HEK293 (cell line): ENCODE data around the gene C2CD5.

Experiments used
- CTCF ChIA-PET: fragments of 350-600 bp; formaldehyde crosslinking; extraction: SDS; loops from one replicate; lab custom pipeline; 2021; ENCODE audit warnings: antibody characterized with exemption; lab: Yijun Ruan, JAX
- POLR2A ChIA-PET: fragments of 300-600 bp; formaldehyde crosslinking; extraction: SDS; loops from one replicate; lab custom pipeline; 2020; ENCODE audit warnings: antibody characterized with exemption, inconsistent platforms; lab: Yijun Ruan, JAX
- H3K27ac ChIP-seq: fragments of 200-500 bp; sonication (Bioruptor generic); 2 replicates; pipeline ENCODE4 v1.5.1; 2014; ENCODE audit warnings: low read depth, low read length, control low read depth, inconsistent platforms; ENCODE audit errors: extremely low read depth
- H3K36me3 ChIP-seq, 2 experiments: fragments of 200-500 bp in 1 of 2; sonication (Bioruptor generic) in 1 of 2; 1 replicate in 1 of 2; 2 replicates in 1 of 2; pipeline ENCODE4 v1.5.1; 2014 to 2017; ENCODE audit warnings: inconsistent platforms in 2 of 2, low read length in 2 of 2; ENCODE audit not compliant: control insufficient read depth in 2 of 2, insufficient read depth in 1 of 2
- H3K4me1 ChIP-seq: fragments of 200-500 bp; sonication (Bioruptor generic); 2 replicates; pipeline ENCODE4 v1.5.1; 2014; ENCODE audit warnings: mild to moderate bottlenecking, low read length, inconsistent platforms; ENCODE audit not compliant: control insufficient read depth, insufficient read depth
- H3K4me3 ChIP-seq: 2 replicates; pipeline ENCODE4 v1.5.1; 2011; ENCODE audit warnings: low read depth, mild to moderate bottlenecking, control low read depth, low read length, moderate library complexity
- H3K9me3 ChIP-seq: fragments of 200-500 bp; sonication (Bioruptor generic); 2 replicates; pipeline ENCODE4 v1.5.1; 2014; ENCODE audit warnings: low read depth, low read length, inconsistent platforms; ENCODE audit not compliant: control insufficient read depth, insufficient read depth
- GLIS1 ChIP-seq: fragments of 450-650 bp; formaldehyde crosslinking; IDR thresholded peaks from 2 replicates; pipeline ENCODE4 v1.5.1; 2016; ENCODE audit warnings: missing biosample characterization, missing genetic modification characterization
- KLF17 ChIP-seq: fragments of 450-650 bp; formaldehyde crosslinking; IDR thresholded peaks from 2 replicates; pipeline ENCODE4 v1.5.1; 2016; ENCODE audit warnings: missing biosample characterization, missing genetic modification characterization
- KLF8 ChIP-seq: fragments of 450-650 bp; formaldehyde crosslinking; IDR thresholded peaks from 2 replicates; pipeline ENCODE4 v1.5.1; 2016; ENCODE audit warnings: missing biosample characterization, missing genetic modification characterization
- KLF9 ChIP-seq: fragments of 450-650 bp; formaldehyde crosslinking; IDR thresholded peaks from 2 replicates; pipeline ENCODE4 v1.5.1; 2016; ENCODE audit warnings: missing biosample characterization, missing genetic modification characterization, low read depth
- PBX3 ChIP-seq: sonication (generic); formaldehyde crosslinking; IDR thresholded peaks from 2 replicates; pipeline ENCODE4 v1.8.1; 2022; ENCODE audit warnings: mild to moderate bottlenecking, moderate library complexity, missing genetic modification reagents
- SP7 ChIP-seq: fragments of 450-650 bp; formaldehyde crosslinking; IDR thresholded peaks from 2 replicates; pipeline ENCODE4 v1.5.1; 2016; ENCODE audit warnings: missing biosample characterization, missing genetic modification characterization
- ZBTB10 ChIP-seq: fragments of 450-650 bp; formaldehyde crosslinking; IDR thresholded peaks from 2 replicates; pipeline ENCODE4 v1.5.1; 2016; ENCODE audit warnings: missing biosample characterization, missing genetic modification characterization
- ZBTB6 ChIP-seq: fragments of 450-650 bp; formaldehyde crosslinking; IDR thresholded peaks from 2 replicates; pipeline ENCODE4 v1.5.1; 2017; ENCODE audit warnings: missing biosample characterization, missing genetic modification characterization
- ZFP37 ChIP-seq: fragments of 450-650 bp; formaldehyde crosslinking; IDR thresholded peaks from 2 replicates; pipeline ENCODE4 v1.5.1; 2016; ENCODE audit warnings: missing biosample characterization, missing genetic modification characterization
- ZFP69B ChIP-seq: fragments of 450-650 bp; formaldehyde crosslinking; IDR thresholded peaks from 2 replicates; pipeline ENCODE4 v1.5.1; 2016; ENCODE audit warnings: missing biosample characterization, missing genetic modification characterization
- ZNF112 ChIP-seq: fragments of 450-650 bp; formaldehyde crosslinking; IDR thresholded peaks from 2 replicates; pipeline ENCODE4 v1.5.0; 2017; ENCODE audit warnings: missing biosample characterization, missing genetic modification characterization
- ZNF157 ChIP-seq: fragments of 450-650 bp; formaldehyde crosslinking; IDR thresholded peaks from 2 replicates; pipeline ENCODE4 v1.5.1; 2016; ENCODE audit warnings: missing biosample characterization, missing genetic modification characterization
- ZNF19 ChIP-seq: fragments of 450-650 bp; formaldehyde crosslinking; IDR thresholded peaks from 2 replicates; pipeline ENCODE4; 2016; ENCODE audit warnings: missing biosample characterization, missing genetic modification characterization, low read depth
- ZNF501 ChIP-seq: fragments of 450-650 bp; formaldehyde crosslinking; IDR thresholded peaks from 2 replicates; pipeline ENCODE4 v1.5.1; 2016; ENCODE audit warnings: missing biosample characterization, missing genetic modification characterization
- ZNF514 ChIP-seq: fragments of 450-650 bp; formaldehyde crosslinking; IDR thresholded peaks from 2 replicates; pipeline ENCODE4 v1.5.1; 2016; ENCODE audit warnings: missing biosample characterization, missing genetic modification characterization
- ZNF530 ChIP-seq: fragments of 450-650 bp; formaldehyde crosslinking; IDR thresholded peaks from 2 replicates; pipeline ENCODE4 v1.5.1; 2016; ENCODE audit warnings: low read depth, missing biosample characterization, missing genetic modification characterization
- ZNF571 ChIP-seq: fragments of 450-650 bp; formaldehyde crosslinking; IDR thresholded peaks from 2 replicates; pipeline ENCODE4 v1.5.0; 2017; ENCODE audit warnings: missing biosample characterization, missing genetic modification characterization
- ZNF580 ChIP-seq: fragments of 450-650 bp; formaldehyde crosslinking; IDR thresholded peaks from 2 replicates; pipeline ENCODE4 v1.5.1; 2016; ENCODE audit warnings: missing biosample characterization, missing genetic modification characterization
- ZNF585B ChIP-seq: fragments of 450-650 bp; formaldehyde crosslinking; IDR thresholded peaks from 2 replicates; pipeline ENCODE4 v1.5.1; 2016; ENCODE audit warnings: missing biosample characterization, missing genetic modification characterization
- ZNF629 ChIP-seq: fragments of 450-650 bp; formaldehyde crosslinking; IDR thresholded peaks from 2 replicates; pipeline ENCODE4 v1.5.1; 2017; ENCODE audit warnings: missing biosample characterization, missing genetic modification characterization
- ZNF707 ChIP-seq: fragments of 450-650 bp; formaldehyde crosslinking; IDR thresholded peaks from 2 replicates; pipeline ENCODE4 v1.5.1; 2016; ENCODE audit warnings: missing biosample characterization, missing genetic modification characterization
- ZNF791 ChIP-seq: fragments of 450-650 bp; formaldehyde crosslinking; IDR thresholded peaks from 2 replicates; pipeline ENCODE4 v1.5.1; 2016; ENCODE audit warnings: missing biosample characterization, missing genetic modification characterization
- ZXDB ChIP-seq: fragments of 450-650 bp; formaldehyde crosslinking; IDR thresholded peaks from 2 replicates; pipeline ENCODE4 v1.5.1; 2016; ENCODE audit warnings: missing biosample characterization, missing genetic modification characterization
- TF ChIP-seq, protein P1 (sequence below): fragments of 450-650 bp; formaldehyde crosslinking; IDR thresholded peaks from 2 replicates; pipeline ENCODE4 v1.5.1; 2017; ENCODE audit warnings: missing biosample characterization, missing genetic modification characterization
- TF ChIP-seq, protein P2 (sequence below): fragments of 450-650 bp; formaldehyde crosslinking; IDR thresholded peaks from 2 replicates; pipeline ENCODE4 v1.5.1; 2016; ENCODE audit warnings: missing biosample characterization, missing genetic modification characterization

Gene C2CD5

GRCh38 chr12:22543246-22544037 is 900 bp downstream of the C2CD5 start:
- POLR2A ChIA-PET = interaction anchor here (0.5 to 1.6 kb wide), 2 partner anchors 45 to 81 kb away, joined by 3 to 17 read pairs; partner anchors contain the start of gene ETNK1
- CTCF ChIA-PET = interaction anchor here (1.0 to 1.5 kb wide), 2 partner anchors 13 to 50 kb away, joined by 4 read pairs; no protein-coding TSS in a partner anchor
- TF ChIP-seq ZNF530 (tag by site-specific recombination) (no peak), KLF17 (peak; percentile 83; the same call in 1 of the 2 replicates), ZNF19 (tag by site-specific recombination) (no peak), ZNF707 (tag by site-specific recombination) (no peak), ZNF629 (tag by site-specific recombination) (peak; percentile 56; the same call in 1 of the 2 replicates), ZNF580 (tag by site-specific recombination) (0 out of 2 replicates have a peak, but pooled peaks have one; percentile 26), KLF9 (peak; percentile 23; the same call in 1 of the 2 replicates), GLIS1 (tag by site-specific recombination) (peak; percentile 73; the same call in 1 of the 2 replicates), ZNF514 (no peak), PBX3 (CRISPR knock-in tag) (no peak), ZNF501 (peak; percentile 56; the same call in 1 of the 2 replicates), ZFP69B (tag by site-specific recombination) (peak; percentile 41; the same call in 1 of the 2 replicates), ZXDB (peak; percentile 48), ZNF585B (no peak), ZFP37 (tag by site-specific recombination) (0 out of 2 replicates have a peak, but pooled peaks have one; percentile 40), ZNF571 (no peak), ZBTB6 (no peak), ZBTB10 (tag by site-specific recombination) (no peak), ZNF157 (tag by site-specific recombination) (no peak), KLF8 (no peak; the same call in none of the 2 replicates), ZNF791 (no peak), SP7 (peak; percentile 72), ZNF112 (tag by site-specific recombination) (no peak)
- TF ChIP-seq, protein P1, sequence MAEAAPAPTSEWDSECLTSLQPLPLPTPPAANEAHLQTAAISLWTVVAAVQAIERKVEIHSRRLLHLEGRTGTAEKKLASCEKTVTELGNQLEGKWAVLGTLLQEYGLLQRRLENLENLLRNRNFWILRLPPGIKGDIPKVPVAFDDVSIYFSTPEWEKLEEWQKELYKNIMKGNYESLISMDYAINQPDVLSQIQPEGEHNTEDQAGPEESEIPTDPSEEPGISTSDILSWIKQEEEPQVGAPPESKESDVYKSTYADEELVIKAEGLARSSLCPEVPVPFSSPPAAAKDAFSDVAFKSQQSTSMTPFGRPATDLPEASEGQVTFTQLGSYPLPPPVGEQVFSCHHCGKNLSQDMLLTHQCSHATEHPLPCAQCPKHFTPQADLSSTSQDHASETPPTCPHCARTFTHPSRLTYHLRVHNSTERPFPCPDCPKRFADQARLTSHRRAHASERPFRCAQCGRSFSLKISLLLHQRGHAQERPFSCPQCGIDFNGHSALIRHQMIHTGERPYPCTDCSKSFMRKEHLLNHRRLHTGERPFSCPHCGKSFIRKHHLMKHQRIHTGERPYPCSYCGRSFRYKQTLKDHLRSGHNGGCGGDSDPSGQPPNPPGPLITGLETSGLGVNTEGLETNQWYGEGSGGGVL (tag by site-specific recombination) = peak; percentile 46
- TF ChIP-seq, protein P2, sequence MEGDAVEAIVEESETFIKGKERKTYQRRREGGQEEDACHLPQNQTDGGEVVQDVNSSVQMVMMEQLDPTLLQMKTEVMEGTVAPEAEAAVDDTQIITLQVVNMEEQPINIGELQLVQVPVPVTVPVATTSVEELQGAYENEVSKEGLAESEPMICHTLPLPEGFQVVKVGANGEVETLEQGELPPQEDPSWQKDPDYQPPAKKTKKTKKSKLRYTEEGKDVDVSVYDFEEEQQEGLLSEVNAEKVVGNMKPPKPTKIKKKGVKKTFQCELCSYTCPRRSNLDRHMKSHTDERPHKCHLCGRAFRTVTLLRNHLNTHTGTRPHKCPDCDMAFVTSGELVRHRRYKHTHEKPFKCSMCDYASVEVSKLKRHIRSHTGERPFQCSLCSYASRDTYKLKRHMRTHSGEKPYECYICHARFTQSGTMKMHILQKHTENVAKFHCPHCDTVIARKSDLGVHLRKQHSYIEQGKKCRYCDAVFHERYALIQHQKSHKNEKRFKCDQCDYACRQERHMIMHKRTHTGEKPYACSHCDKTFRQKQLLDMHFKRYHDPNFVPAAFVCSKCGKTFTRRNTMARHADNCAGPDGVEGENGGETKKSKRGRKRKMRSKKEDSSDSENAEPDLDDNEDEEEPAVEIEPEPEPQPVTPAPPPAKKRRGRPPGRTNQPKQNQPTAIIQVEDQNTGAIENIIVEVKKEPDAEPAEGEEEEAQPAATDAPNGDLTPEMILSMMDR = no peak

More at GRCh38 chr12:22543246-22544037, 900 bp downstream of the C2CD5 start:
- H3K27ac ChIP-seq = peak overlapping the region; percentile 91
- 0 out of 2 replicates have a peak, but pooled peaks cover 2% of the 10 kb centered on the region for H3K4me1 ChIP-seq
- peaks cover 4 to 16% of the 10 kb centered on the region in 2 experiments; a peak in 2 of 3 replicates for H3K36me3 ChIP-seq
- no peaks in the 10 kb centered on the region for H3K9me3 ChIP-seq
- peak overlapping the region; percentile 86 for H3K4me3 ChIP-seq
